HepG2 (cell line): ENCODE data around the gene TASP1. TPM values are rescaled to one million over a fixed set of nuclear protein-coding genes. Genes with fewer than 3 reads are reported as not detected.
"Not testable (repeated sequence)": the region's sequence is repeated elsewhere in the genome, so short reads cannot be mapped to it uniquely, and the experiment has no call there.

ENCODE experiments used
- BORCS8-MEF2B ChIP-seq: sonication (generic); formaldehyde crosslinking; IDR thresholded peaks from 2 replicates; pipeline ENCODE4 v1.8.0; 2022; ENCODE audit warnings: mild to moderate bottlenecking, missing genetic modification reagents
- KDM3A ChIP-seq: IDR thresholded peaks from 2 replicates; pipeline ENCODE4 v1.6.1; 2018; ENCODE audit warnings: low read depth, missing compliant biosample characterization
- MIXL1 ChIP-seq: IDR thresholded peaks from 2 replicates; pipeline ENCODE4 v1.6.1; 2016
- TCF12 ChIP-seq, 2 experiments: fragments of 450-650 bp in 1 of 2; sonication (generic) in 1 of 2; formaldehyde crosslinking in 1 of 2; IDR thresholded peaks; 2 replicates each; pipeline versions ENCODE4 v1.6.1 to v1.8.0; 2017 to 2022; ENCODE audit warnings: antibody characterized with exemption in 1 of 2, mild to moderate bottlenecking in 1 of 2, missing genetic modification reagents in 1 of 2, moderate library complexity in 1 of 2
- TRIM24 ChIP-seq: sonication (generic); formaldehyde crosslinking; IDR thresholded peaks from 2 replicates; pipeline ENCODE4 v1.8.0; 2022; ENCODE audit warnings: mild to moderate bottlenecking, missing genetic modification reagents
- ZNF501 ChIP-seq: sonication (generic); formaldehyde crosslinking; IDR thresholded peaks from 2 replicates; pipeline ENCODE4 v1.5.1; 2020; ENCODE audit warnings: mild to moderate bottlenecking, moderate library complexity, missing genetic modification reagents
- polyA plus RNA-seq, 8 experiments: library from polyadenylated mRNA; depleted of rRNA in 3 of 8; stranded (reverse) in 7 of 8; unstranded in 1 of 8; fragments of >200 nt; fragmentation: Illumina TruSeq in 4 of 8; extraction: Trizol in 4 of 8; gene quantifications; 2 replicates each; pipeline versions ENCODE4 v1.2.1 to v1.2.3, GENCODE V29; 2011 to 2016; ENCODE audit warnings: low read depth in 4 of 8, missing spikeins in 1 of 8, mixed read lengths in 1 of 8; ENCODE audit not compliant: insufficient read depth in 1 of 8
- total RNA-seq, 5 experiments: library from RNA; depleted of rRNA; stranded (reverse); fragments of >200 nt; fragmentation: Illumina TruSeq; extraction: Trizol; gene quantifications; 2 replicates each; pipeline ENCODE4 v1.2.3, GENCODE V29; 2016; ENCODE audit warnings: low read depth in 1 of 5
- TF ChIP-seq, protein P1 (sequence below), 2 experiments: sonication (generic) in 1 of 2; formaldehyde crosslinking in 1 of 2; IDR thresholded peaks; 2 replicates each; pipeline versions ENCODE4 v1.4.0 to v1.6.1; 2016 to 2020; ENCODE audit warnings: borderline replicate concordance in 1 of 2, low read depth in 1 of 2, mild to moderate bottlenecking in 1 of 2, missing genetic modification reagents in 1 of 2
- TF ChIP-seq, protein P2 (sequence below): sonication (generic); formaldehyde crosslinking; IDR thresholded peaks from 2 replicates; pipeline ENCODE4 v1.4.0; 2020; ENCODE audit warnings: missing genetic modification reagents, mild to moderate bottlenecking, borderline replicate concordance
- TF ChIP-seq, protein P3 (sequence below): sonication (generic); formaldehyde crosslinking; IDR thresholded peaks from 2 replicates; pipeline ENCODE4 v1.4.0; 2020; ENCODE audit warnings: low read depth, missing genetic modification reagents

TASP1 gene
- total and polyA plus RNA-seq, 2 of the 13 experiments (the other 11 are each of a cell fraction or from before 2014, with no cell fraction given) = 10.0 to 25.2 TPM

DNA sequence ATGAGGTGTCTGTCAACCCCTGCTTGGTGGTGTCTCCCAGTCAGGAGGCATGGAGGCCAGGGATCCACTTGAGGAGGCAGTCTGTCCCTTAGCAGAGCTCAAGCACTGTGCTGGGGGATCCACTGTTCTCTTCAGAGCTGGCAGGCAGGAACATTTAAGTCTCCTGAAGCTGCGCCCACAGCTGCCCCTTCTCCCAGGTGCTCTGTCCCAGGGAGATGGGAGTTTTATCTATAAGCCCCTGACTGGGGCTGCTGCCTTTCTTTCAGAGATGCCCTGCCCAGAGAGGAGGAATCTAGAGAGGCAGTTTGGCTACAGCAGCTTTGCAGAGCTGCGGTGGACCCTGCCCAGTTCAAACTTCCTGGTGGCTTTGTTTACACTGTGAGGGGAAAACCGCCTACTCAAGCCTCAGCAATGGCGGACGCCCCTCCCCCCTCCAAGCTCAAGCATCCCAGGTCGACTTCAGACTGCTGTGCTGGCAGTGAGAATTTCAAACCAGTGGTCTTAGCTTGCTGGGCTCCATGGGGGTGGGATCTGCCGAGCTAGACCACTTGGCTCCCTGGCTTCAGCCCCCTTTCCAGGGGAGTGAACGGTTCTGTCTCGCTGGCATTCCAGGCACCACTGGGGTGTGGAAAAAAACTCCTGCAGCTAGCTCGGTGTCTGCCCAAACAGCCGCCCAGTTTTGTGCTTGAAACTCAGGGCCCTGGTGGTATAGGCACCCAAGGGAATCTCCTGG lies 258.1 kb downstream of the TASP1 start (continued):
- not testable (repeated sequence) for TF ChIP-seq TCF12 (IDR thresholded peaks at IDR 0.05)
- TF ChIP-seq TCF12 (CRISPR knock-in tag; IDR thresholded peaks at IDR 0.05) = 0 out of 2 replicates have a peak, but pooled peaks have one; percentile 43
- TF ChIP-seq KDM3A (CRISPR knock-in tag) = peak; percentile 89
- TF ChIP-seq, protein P1, sequence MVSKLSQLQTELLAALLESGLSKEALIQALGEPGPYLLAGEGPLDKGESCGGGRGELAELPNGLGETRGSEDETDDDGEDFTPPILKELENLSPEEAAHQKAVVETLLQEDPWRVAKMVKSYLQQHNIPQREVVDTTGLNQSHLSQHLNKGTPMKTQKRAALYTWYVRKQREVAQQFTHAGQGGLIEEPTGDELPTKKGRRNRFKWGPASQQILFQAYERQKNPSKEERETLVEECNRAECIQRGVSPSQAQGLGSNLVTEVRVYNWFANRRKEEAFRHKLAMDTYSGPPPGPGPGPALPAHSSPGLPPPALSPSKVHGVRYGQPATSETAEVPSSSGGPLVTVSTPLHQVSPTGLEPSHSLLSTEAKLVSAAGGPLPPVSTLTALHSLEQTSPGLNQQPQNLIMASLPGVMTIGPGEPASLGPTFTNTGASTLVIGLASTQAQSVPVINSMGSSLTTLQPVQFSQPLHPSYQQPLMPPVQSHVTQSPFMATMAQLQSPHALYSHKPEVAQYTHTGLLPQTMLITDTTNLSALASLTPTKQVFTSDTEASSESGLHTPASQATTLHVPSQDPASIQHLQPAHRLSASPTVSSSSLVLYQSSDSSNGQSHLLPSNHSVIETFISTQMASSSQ (IDR thresholded peaks at IDR 0.05; ENCODE audit: low read depth) = not testable (repeated sequence)
- TF ChIP-seq, protein P1 (CRISPR knock-in tag; IDR thresholded peaks at IDR 0.05; ENCODE audit: borderline replicate concordance) = peak; percentile 74; the same call in 1 of the 2 replicates
- peak; percentile 70; the same call in 1 of the 2 replicates for TF ChIP-seq TRIM24 (CRISPR knock-in tag)
- TF ChIP-seq, protein P2, sequence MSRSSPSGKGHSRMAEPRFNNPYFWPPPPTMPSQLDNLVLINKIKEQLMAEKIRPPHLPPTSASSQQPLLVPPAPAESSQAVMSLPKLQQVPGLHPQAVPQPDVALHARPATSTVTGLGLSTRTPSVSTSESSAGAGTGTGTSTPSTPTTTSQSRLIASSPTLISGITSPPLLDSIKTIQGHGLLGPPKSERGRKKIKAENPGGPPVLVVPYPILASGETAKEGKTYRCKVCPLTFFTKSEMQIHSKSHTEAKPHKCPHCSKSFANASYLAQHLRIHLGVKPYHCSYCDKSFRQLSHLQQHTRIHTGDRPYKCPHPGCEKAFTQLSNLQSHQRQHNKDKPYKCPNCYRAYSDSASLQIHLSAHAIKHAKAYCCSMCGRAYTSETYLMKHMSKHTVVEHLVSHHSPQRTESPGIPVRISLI = peak; percentile 47; the same call in 1 of the 2 replicates
- TF ChIP-seq BORCS8-MEF2B (CRISPR knock-in tag) = 0 out of 2 replicates have a peak, but pooled peaks have one; percentile 57
- TF ChIP-seq, protein P3, sequence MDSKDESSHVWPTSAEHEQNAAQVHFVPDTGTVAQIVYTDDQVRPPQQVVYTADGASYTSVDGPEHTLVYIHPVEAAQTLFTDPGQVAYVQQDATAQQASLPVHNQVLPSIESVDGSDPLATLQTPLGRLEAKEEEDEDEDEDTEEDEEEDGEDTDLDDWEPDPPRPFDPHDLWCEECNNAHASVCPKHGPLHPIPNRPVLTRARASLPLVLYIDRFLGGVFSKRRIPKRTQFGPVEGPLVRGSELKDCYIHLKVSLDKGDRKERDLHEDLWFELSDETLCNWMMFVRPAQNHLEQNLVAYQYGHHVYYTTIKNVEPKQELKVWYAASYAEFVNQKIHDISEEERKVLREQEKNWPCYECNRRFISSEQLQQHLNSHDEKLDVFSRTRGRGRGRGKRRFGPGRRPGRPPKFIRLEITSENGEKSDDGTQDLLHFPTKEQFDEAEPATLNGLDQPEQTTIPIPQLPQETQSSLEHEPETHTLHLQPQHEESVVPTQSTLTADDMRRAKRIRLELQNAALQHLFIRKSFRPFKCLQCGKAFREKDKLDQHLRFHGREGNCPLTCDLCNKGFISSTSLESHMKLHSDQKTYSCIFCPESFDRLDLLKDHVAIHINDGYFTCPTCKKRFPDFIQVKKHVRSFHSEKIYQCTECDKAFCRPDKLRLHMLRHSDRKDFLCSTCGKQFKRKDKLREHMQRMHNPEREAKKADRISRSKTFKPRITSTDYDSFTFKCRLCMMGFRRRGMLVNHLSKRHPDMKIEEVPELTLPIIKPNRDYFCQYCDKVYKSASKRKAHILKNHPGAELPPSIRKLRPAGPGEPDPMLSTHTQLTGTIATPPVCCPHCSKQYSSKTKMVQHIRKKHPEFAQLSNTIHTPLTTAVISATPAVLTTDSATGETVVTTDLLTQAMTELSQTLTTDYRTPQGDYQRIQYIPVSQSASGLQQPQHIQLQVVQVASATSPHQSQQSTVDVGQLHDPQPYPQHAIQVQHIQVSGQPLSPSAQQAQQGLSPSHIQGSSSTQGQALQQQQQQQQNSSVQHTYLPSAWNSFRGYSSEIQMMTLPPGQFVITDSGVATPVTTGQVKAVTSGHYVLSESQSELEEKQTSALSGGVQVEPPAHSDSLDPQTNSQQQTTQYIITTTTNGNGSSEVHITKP (CRISPR knock-in tag) = 0 out of 2 replicates have a peak, but pooled peaks have one; percentile 37
- TF ChIP-seq MIXL1 (CRISPR knock-in tag) = peak; percentile 80; the same call in 1 of the 2 replicates
- peak; percentile 64; the same call in 1 of the 2 replicates for TF ChIP-seq ZNF501 (CRISPR knock-in tag)
